GM19324 (cell line): ENCODE data around the gene EFHD2.
A peak's percentile ranks its signal among the peaks of the same experiment; 100 is the strongest.
"Not testable (repeated sequence)": the region's sequence is repeated elsewhere in the genome, so short reads cannot be mapped to it uniquely, and the experiment has no call there.

ENCODE experiments used
- ATAC-seq: cut with Tn5 transposase; IDR thresholded peaks from one replicate; pipeline ENCODE4 v1.9.1; 2021; ENCODE audit warnings: mild to moderate bottlenecking, moderate library complexity; ENCODE audit not compliant: unreplicated experiment, low FRiP score

The EFHD2 gene

GRCh38 chr1:15410884-15411245 lies 1.2 kb downstream of the EFHD2 start:
- ATAC-seq: no peak

- ATAC-seq: peak; percentile 40
Measured at GRCh38 chr1:15411593-15412137, 2.0 kb downstream of the EFHD2 start.

DNA sequence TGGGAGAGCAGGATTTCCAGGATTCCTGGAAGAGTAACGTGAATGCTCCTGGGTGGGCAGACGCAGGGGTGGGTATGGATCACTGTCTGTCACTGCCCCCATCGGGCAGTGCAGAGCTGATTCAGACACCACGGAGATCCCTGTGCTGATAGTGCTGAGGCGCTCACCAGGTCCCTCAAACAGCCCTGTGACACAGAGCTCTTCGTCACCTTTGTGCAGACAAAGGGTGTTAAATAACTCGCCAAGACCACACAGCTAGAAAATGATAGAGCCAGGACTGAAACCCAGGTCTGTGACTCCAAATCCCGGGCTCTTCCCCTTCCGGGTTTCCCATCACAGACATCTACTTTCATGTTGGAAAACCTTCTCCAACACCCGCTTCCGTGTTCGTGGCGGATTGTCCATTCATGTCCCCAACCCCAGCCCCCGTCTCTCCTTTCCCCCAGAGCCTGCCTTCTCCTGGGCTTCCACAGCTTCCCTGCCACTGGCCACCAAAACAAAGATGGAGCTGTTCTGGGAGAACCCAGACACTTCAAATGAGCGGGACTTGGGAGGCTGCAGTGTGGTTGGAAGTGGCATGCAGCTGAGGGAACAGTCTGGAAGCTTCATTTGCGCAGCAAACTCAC lies 2.6 kb downstream of the EFHD2 start:
- ATAC-seq: no peak

DNA sequence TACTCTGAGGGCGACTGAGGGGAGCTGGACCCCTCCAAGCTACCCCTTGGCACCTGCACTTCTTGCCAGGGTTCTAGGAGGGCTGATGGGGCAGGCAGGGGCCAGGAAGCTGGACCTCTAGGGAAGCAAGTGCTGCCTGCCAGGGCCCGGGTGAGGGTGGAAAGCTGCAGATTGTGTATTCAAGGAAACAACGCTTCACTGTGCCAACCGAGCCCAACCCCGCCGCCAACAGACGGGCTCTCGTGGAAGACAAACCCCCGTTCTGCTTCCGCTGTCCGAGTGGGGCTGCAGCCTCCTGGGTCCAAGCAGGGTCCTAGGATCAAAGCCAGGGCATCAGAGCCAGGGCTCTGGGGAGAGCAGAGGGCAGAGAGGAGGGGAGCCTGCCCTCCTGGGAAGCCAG lies 3.2 kb downstream of the EFHD2 start:
- no peak for ATAC-seq

DNA sequence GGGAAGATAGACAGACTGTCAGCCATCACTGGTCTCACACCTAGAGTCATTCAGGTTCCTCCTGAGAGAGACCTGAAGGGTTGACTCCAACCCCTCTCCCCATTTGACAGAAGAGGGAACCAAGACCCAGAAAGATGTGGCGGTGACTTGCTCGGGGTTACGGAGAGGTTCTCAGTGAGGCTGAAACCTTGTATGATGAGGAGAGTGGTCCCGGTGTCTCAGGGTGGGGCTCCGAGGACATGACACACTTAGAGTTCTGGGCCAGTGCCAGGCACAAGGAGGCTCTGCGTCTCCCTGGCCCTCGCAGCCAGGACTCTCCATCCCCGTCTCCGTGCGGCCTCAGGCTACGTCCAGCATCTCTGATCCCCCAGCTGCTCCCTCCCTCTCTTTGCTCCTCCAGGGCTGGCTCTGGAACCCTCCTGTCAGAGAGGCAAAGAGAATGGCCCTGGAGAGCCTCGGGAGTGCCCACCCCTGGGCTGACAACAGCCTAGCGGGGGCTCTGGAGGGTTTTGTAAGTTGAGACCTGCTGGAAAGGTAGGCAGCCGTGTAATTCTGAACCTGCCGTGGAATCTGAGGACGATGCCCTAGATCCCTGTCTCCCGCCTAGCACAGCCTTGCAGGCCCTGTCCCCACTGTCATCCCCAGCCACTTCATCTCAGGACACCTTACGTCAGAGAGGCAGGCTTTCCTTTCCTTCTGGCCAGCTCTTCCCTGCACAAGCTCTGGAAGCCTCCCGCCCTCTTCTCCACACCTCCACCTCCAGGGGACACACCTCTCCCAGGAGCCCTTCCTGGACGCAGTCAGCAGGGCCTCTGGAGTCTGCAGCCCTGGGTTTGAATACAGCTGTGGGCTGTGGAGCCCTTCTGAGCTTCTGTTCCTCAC lies 4.1 kb downstream of the EFHD2 start:
- ATAC-seq: no peak

GRCh38 chr1:15414445-15414983 lies 4.8 kb downstream of the EFHD2 start:
- no peak for ATAC-seq

DNA sequence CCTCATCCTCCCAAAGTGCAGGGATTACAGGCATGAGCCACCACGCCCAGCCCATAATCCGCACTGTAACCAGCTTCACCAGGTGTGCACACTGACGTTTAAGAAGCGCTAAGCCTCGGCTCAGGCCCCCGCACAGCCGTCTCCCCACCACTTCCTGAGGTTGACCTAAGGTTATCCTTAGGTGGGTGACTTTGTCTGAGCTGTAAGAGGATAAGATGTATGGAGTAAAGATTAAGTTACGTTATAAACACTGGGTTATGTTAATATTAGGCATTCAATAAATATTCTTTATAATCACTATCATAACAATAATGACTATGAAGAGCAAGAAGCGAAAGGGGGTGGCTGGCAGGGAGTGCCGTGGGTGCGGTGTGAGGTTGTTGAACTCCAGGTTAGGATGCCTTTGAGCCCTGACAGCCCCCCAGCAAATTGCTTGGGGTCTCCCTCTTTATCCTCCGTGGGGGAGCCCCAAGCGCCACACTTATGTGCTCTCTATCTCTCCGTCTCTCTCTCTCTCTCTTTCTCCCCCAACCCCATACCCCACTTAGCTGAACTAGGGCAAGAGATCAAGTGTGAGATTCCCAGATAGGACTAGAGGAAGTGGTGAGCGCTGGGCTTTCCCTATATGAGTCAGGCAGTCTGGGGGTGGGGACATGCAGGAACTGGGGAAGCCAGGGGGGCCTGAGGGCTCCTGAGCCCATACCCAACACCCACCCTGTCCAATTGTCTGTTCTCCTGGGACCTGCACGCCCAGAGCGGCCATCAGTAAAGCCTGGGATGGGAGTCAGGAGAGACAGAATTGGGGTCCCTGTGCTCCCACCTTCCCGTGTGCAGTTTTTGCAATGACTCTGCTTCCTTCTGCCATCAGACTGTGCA lies 7.6 kb downstream of the EFHD2 start:
- no peak for ATAC-seq

- ATAC-seq: no peak
Measured at GRCh38 chr1:15418806-15419515, 9.3 kb downstream of the EFHD2 start.

DNA sequence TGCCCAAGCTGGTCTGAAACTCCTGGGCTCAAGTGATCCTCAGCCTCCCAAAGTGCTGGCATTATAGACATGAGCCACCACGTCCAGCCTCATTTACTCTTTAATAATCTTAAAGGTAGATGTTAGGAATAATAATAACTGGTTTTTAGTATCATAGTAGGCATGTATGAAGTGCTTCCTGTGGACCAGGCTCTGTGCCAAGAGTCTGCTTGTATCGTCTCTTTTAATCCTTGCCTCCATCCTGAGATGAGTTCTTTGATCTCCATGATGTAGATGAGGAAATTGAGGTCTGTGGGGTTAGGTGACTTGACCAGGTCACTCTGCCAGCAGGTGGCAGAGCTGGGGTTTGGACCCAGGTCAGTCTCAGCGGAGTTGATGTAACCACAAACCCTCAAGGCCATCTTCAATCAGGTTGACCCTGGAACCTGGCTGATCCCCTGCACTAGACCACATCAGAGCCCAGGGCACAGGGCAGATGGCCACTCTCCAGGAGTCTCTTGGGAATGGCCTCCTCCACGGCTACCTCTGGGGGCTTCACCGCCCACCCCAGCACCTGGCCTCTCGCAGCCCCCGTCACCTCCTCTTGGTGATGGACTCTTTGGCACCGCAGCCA lies 11.3 kb downstream of the EFHD2 start:
- no peak for ATAC-seq

- no peak for ATAC-seq
Measured at GRCh38 chr1:15422871-15423270, 13.2 kb downstream of the EFHD2 start.

- no peak for ATAC-seq
Measured at GRCh38 chr1:15423355-15424077, 13.8 kb downstream of the EFHD2 start.

DNA sequence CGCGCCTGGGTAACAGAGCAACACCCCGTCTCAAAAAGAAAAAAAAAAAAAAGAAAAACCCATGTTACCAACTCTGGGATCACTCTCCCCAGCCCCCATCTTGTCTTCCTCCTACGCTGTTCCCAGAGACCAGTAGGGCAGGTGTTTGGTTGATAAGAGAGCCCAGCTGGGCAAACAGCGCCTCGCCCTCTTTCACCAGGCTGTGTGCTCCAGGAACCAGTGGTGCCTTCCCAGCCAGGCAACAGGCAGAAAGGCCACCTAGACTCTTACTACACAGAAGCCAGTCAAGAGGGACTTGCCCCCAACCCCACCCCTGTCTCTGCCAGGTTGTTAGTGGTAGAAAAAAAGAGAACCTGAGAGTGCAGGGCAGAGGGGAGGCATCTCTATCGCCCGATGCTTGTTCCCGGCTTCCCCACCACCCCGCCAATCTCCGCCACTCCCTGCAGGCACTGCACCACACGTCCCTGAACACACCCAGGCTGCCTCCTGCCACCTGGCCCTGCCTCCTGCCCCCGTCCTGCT lies 14.5 kb downstream of the EFHD2 start:
- no peak for ATAC-seq

- no peak for ATAC-seq
Measured at GRCh38 chr1:15424981-15425380, 15.3 kb downstream of the EFHD2 start.

GRCh38 chr1:15425521-15425920 lies 15.8 kb downstream of the EFHD2 start:
- ATAC-seq: no peak

DNA sequence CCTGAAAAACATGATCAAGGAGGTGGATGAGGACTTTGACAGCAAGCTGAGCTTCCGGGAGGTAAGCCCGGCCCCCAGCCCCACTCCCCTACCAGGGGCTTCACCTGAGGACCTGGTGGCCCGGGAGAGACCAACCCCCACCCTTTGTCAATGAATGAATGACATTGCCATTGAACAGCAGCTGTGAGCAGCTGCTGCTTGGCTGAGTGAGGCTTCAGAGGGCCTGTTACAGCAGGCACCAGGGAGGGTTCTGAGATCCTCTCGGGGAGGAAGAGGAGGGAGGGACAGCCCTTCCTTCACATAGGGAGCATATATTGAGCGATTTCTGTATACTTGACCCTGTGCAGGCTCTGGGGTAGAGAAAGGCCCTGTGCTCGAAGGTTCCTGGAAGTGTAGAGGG lies 16.3 kb downstream of the EFHD2 start:
- no peak for ATAC-seq

DNA sequence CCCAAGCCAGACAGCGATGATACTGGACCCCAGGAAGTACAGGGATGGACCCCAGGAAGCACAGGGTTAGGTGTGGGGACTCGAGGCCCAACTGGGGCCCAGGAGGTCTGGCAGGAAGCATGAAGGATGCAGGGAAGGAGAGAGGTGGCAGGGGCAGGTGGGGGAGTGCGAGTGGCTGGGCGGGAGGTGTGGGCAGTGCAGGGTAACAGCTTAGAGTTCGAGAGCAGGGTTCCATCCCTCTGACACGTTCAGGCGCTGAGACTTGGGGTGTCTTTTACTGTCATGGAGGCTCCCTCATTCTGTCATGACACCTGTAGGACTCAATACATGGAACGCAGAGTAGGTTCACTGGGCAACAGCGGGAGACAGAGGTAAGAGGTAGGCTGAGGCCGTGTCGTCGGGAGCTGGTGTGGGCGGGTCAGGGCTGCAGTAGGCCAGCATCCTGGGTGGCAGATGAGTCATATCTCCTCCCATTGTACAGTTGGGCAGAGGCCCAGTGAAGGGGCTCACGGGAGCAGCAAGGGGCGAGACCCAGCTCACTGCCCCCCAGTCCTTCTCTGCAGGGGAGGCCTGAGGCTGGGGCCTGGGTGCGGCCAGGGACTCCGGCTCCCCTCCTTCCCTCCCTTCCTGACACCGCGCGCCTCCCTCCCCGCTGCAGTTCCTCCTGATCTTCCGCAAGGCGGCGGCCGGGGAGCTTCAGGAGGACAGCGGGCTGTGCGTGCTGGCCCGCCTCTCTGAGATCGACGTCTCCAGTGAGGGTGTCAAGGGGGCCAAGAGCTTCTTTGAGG lies 17.0 kb downstream of the EFHD2 start:
- no peak for ATAC-seq

DNA sequence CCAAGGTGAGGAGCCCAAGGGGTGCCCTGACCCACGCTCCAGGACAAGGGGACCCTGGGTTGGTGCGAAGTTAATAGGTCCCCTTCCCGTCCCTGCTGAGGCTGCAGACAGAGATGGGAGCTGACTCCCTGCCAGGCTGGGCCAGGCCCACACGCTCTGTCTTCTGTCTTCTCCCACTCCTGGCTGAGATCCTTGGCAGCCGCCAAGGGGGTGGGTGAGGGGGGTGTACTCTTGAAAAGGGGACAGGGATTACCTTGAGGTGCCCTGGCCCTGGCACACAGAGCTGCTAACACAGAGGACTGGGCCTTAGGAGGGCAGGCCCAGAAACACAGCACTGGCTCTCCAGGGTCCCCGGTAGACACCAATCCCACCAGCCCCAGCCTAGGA lies 17.6 kb downstream of the EFHD2 start:
- ATAC-seq: no peak

GRCh38 chr1:15428252-15428651 lies 18.6 kb downstream of the EFHD2 start:
- ATAC-seq: not testable (repeated sequence)
